ENCODE measurements around the gene DAB2. TPM values are rescaled to one million over a fixed set of nuclear protein-coding genes. Genes with fewer than 3 reads are reported as not detected.

Gene DAB2
- polyA plus RNA-seq, 1 donor (not counting 4 experiments of a cell fraction or from before 2014, with no cell fraction given): 10.4 TPM

DNA sequence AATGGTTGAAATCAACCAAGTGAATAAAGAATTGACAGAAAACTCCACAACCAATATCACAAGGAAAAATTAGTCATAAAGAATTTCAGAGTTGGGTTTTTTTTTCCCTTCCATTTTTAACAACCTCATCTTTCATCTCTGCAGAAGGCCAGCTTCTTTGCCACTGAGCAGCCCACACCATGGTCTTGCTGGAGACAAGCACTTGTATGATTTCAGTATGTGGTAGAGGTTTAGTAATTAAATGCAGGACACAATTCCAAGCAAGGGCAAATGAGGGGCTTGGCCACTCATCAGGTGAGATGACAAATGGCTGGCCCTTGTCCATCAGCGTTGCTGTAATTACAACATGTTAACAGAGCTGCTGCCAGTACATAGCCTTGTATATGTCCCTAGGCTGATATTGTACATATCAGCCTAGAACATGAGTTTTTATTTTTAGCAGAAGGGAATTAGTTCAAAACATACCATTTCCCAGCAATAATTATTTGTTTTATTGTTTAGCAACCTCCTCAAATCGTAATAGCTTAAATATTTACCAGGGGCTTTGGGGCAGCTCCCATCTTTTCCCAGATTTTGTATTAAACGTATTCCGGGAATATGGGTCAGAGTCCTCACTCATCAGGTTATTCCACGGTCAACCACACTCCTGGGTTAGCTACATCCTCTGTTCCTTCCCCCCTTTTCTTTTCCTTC, 55.5 kb downstream of the DAB2 start:
- Histone ChIP-seq H3K27ac (ENCODE audit: control insufficient read depth, insufficient read depth, low read length) (no peak overlapping the region), H3K36me3 (ENCODE audit: control insufficient read depth in 2 of 2, extremely low read depth in 1 of 2, insufficient read depth in 2 of 2, low read length in 2 of 2) (peaks cover 0 to 2% of the 10 kb centered on the region in 2 experiments), H3K4me2 (ENCODE audit: control insufficient read depth, extremely low read depth, insufficient read depth, low read depth, low read length) (no peak overlapping the region), H3K4me3 (ENCODE audit: control insufficient read depth in 2 of 3, extremely low read depth in 1 of 3, insufficient read depth in 2 of 3, low read depth in 1 of 3, low read length in 3 of 3) (no peak overlapping the region), H4K20me1 (ENCODE audit: control insufficient read depth, extremely low read depth, insufficient read depth, low read length) (no peaks in the 10 kb centered on the region), H3K4me1 (ENCODE audit: control insufficient read depth, extremely low read depth, insufficient read depth, low read length) (peaks cover 2% of the 10 kb centered on the region), H3K27me3 (ENCODE audit: control insufficient read depth, extremely low read depth, insufficient read depth, low read length) (no peaks in the 10 kb centered on the region), H3K9me3 (ENCODE audit: control insufficient read depth, low read depth, low read length) (no peaks in the 10 kb centered on the region), H2AFZ (ENCODE audit: control insufficient read depth, low read length) (no peak overlapping the region), H3K9ac (ENCODE audit: control insufficient read depth, extremely low read depth, insufficient read depth, low read length) (no peak overlapping the region), H3K79me2 (ENCODE audit: control insufficient read depth, insufficient read depth, low read length) (no peaks in the 10 kb centered on the region), H3K9me1 (ENCODE audit: control insufficient read depth, extremely low read depth, insufficient read depth, low read length) (no peaks in the 10 kb centered on the region)
- FAIRE-seq (no peak), DNase-seq (ENCODE audit: low read depth, low spot score) (no peak)
- no peak for TF ChIP-seq EZH2 (IDR thresholded peaks at IDR 0.05; ENCODE audit: low read length)
- TF ChIP-seq, protein P1, sequence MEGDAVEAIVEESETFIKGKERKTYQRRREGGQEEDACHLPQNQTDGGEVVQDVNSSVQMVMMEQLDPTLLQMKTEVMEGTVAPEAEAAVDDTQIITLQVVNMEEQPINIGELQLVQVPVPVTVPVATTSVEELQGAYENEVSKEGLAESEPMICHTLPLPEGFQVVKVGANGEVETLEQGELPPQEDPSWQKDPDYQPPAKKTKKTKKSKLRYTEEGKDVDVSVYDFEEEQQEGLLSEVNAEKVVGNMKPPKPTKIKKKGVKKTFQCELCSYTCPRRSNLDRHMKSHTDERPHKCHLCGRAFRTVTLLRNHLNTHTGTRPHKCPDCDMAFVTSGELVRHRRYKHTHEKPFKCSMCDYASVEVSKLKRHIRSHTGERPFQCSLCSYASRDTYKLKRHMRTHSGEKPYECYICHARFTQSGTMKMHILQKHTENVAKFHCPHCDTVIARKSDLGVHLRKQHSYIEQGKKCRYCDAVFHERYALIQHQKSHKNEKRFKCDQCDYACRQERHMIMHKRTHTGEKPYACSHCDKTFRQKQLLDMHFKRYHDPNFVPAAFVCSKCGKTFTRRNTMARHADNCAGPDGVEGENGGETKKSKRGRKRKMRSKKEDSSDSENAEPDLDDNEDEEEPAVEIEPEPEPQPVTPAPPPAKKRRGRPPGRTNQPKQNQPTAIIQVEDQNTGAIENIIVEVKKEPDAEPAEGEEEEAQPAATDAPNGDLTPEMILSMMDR (optimal IDR thresholded peaks at IDR 0.05 in 1 of 3, IDR thresholded peaks at IDR 0.05 in 1 of 3, conservative IDR thresholded peaks at IDR 0.05 in 1 of 3; ENCODE audit: extremely low read depth in 1 of 3, insufficient read depth in 2 of 3, low read length in 3 of 3): no peak
- dilution Hi-C loops (cut with MboI; ENCODE audit: extremely low pct_ligation_motif_present, low sequenced_read_pairs): no loop called here

DNA sequence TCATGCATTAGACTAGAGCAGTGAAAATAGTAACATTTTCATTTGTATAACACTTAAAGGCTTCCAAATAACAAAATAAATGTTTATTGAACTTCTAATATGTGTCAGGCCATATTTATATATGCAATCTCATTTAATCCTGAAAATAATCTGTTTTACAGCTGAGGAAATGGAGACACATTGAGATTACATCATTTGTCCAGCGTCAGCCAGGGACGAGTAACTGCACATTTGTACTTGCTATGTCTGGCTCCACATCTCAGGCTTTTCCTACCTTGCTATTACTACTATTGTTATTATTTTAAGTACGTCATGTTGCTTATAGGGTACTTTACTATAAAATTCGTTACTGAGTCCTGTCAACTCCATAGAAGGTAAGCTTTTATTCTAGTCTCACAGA, 56.7 kb downstream of the DAB2 start:
- Histone ChIP-seq H3K9me1 (ENCODE audit: control insufficient read depth, extremely low read depth, insufficient read depth, low read length) (no peaks in the 10 kb centered on the region), H4K20me1 (ENCODE audit: control insufficient read depth, extremely low read depth, insufficient read depth, low read length) (no peaks in the 10 kb centered on the region), H3K27me3 (ENCODE audit: control insufficient read depth, extremely low read depth, insufficient read depth, low read length) (no peaks in the 10 kb centered on the region), H3K36me3 (ENCODE audit: control insufficient read depth in 2 of 2, extremely low read depth in 1 of 2, insufficient read depth in 2 of 2, low read length in 2 of 2) (no peaks in the 10 kb centered on the region), H3K4me2 (ENCODE audit: control insufficient read depth, extremely low read depth, insufficient read depth, low read depth, low read length) (no peak overlapping the region), H3K4me1 (ENCODE audit: control insufficient read depth, extremely low read depth, insufficient read depth, low read length) (peaks cover 2% of the 10 kb centered on the region), H3K9me3 (ENCODE audit: control insufficient read depth, low read depth, low read length) (no peaks in the 10 kb centered on the region), H3K27ac (ENCODE audit: control insufficient read depth, insufficient read depth, low read length) (no peak overlapping the region), H3K79me2 (ENCODE audit: control insufficient read depth, insufficient read depth, low read length) (no peaks in the 10 kb centered on the region), H3K9ac (ENCODE audit: control insufficient read depth, extremely low read depth, insufficient read depth, low read length) (no peak overlapping the region), H2AFZ (ENCODE audit: control insufficient read depth, low read length) (no peak overlapping the region), H3K4me3 (ENCODE audit: control insufficient read depth in 2 of 3, extremely low read depth in 1 of 3, insufficient read depth in 2 of 3, low read depth in 1 of 3, low read length in 3 of 3) (no peak overlapping the region)
- dilution Hi-C loops (cut with MboI; ENCODE audit: extremely low pct_ligation_motif_present, low sequenced_read_pairs): no loop called here
- TF ChIP-seq EZH2 (IDR thresholded peaks at IDR 0.05; ENCODE audit: low read length): no peak
- TF ChIP-seq, protein P1 (optimal IDR thresholded peaks at IDR 0.05 in 1 of 3, IDR thresholded peaks at IDR 0.05 in 1 of 3, conservative IDR thresholded peaks at IDR 0.05 in 1 of 3; ENCODE audit: extremely low read depth in 1 of 3, insufficient read depth in 2 of 3, low read length in 3 of 3): no peak
- FAIRE-seq (no peak), DNase-seq (ENCODE audit: low read depth, low spot score) (no peak)
